Prostate gland (tissue), 2 donors: Measurements from ENCODE around the gene MRPL51.

Experiments
- CTCF ChIP-seq, 4 experiments: fragments of 200-600 bp in 2 of 4; fragments of 450-650 bp in 2 of 4; sonication (generic) in 2 of 4; IDR thresholded peaks; 1 replicate in 3 of 4; 2 replicates in 1 of 4; pipeline ENCODE4 v1.5.1; 2016 to 2019; ENCODE audit warnings: antibody characterized with exemption in 4 of 4, mild to moderate bottlenecking in 2 of 4, moderate library complexity in 2 of 4
- POLR2A ChIP-seq: fragments of 450-650 bp; IDR thresholded peaks from one replicate; pipeline ENCODE4 v1.6.1; 2016; ENCODE audit warnings: antibody characterized with exemption, mild to moderate bottlenecking

- TF ChIP-seq CTCF (IDR thresholded peaks at IDR 0.05) = no peak
- no peak for TF ChIP-seq POLR2A
Observed at GRCh38 chr12:6461401-6462233, 31.4 kb downstream of the MRPL51 start.
